DND-41 (cell line): ENCODE measurements around the gene GMPPB.

Experiments used
- ATAC-seq: fragments of 200-7000 bp; cut with Tn5 transposase; 3 replicates; pipeline ENCODE4 v1.9.1; 2021; ENCODE audit warnings: low read depth; ENCODE audit not compliant: insufficient read depth
- DNase-seq: peaks from one replicate; pipeline ENCODE4 v3.0.0-alpha.2; 2020
- H2AFZ ChIP-seq: 2 replicates; pipeline ENCODE4 v1.6.0; 2012; ENCODE audit warnings: low read depth, low read length
- H3K27ac ChIP-seq: 2 replicates; pipeline ENCODE4 v1.5.1; 2012; ENCODE audit warnings: low read length, inconsistent platforms
- H3K27me3 ChIP-seq: fragments of 200-600 bp; sonication (generic); 2 replicates; pipeline ENCODE4 v1.6.0; 2012; ENCODE audit warnings: low read length, mild to moderate bottlenecking, inconsistent platforms; ENCODE audit not compliant: insufficient read depth, poor library complexity
- H3K36me3 ChIP-seq: 2 replicates; pipeline ENCODE4 v1.5.1; 2012; ENCODE audit warnings: low read length, inconsistent platforms; ENCODE audit not compliant: insufficient read depth
- H3K4me1 ChIP-seq: 2 replicates; pipeline ENCODE4 v1.5.1; 2012; ENCODE audit warnings: mild to moderate bottlenecking, low read length; ENCODE audit not compliant: insufficient read depth
- H3K4me2 ChIP-seq: 2 replicates; pipeline ENCODE4 v1.6.0; 2012; ENCODE audit warnings: mild to moderate bottlenecking, moderate library complexity, low read length, inconsistent platforms; ENCODE audit not compliant: insufficient read depth
- H3K4me3 ChIP-seq, 2 experiments: fragments of 200-600 bp in 1 of 2; shearing (Covaris generic) in 1 of 2; 2 replicates each; pipeline ENCODE4 v1.5.1; 2012 to 2016; ENCODE audit warnings: inconsistent platforms in 2 of 2, low read length in 2 of 2, mild to moderate bottlenecking in 2 of 2, low read depth in 1 of 2, moderate library complexity in 1 of 2
- H3K79me2 ChIP-seq: 2 replicates; pipeline ENCODE4 v1.6.0; 2012; ENCODE audit warnings: low read length, inconsistent platforms; ENCODE audit not compliant: insufficient read depth
- H3K9ac ChIP-seq: 2 replicates; pipeline ENCODE4 v1.6.0; 2012; ENCODE audit warnings: low read depth, mild to moderate bottlenecking, inconsistent platforms, low read length, moderate library complexity
- H3K9me3 ChIP-seq: 2 replicates; pipeline ENCODE4 v1.5.1; 2012; ENCODE audit warnings: low read length, moderate library complexity, mild to moderate bottlenecking, inconsistent platforms; ENCODE audit not compliant: insufficient read depth, severe bottlenecking
- H4K20me1 ChIP-seq: 2 replicates; pipeline ENCODE4 v1.6.0; 2012; ENCODE audit warnings: low read length; ENCODE audit not compliant: insufficient read depth
- EZH2 ChIP-seq: IDR thresholded peaks from 3 replicates; pipeline ENCODE4 v1.6.1; 2012; ENCODE audit warnings: borderline replicate concordance, low read depth, mild to moderate bottlenecking, moderate library complexity, low read length, inconsistent platforms; ENCODE audit not compliant: severe bottlenecking
- TF ChIP-seq, protein P1 (sequence below): IDR thresholded peaks from 2 replicates; pipeline ENCODE4 v1.5.1; 2012; ENCODE audit warnings: borderline replicate concordance, low read length, moderate library complexity, mild to moderate bottlenecking; ENCODE audit not compliant: poor library complexity, severe bottlenecking; ENCODE audit errors: extremely low read depth

Gene GMPPB

DNA sequence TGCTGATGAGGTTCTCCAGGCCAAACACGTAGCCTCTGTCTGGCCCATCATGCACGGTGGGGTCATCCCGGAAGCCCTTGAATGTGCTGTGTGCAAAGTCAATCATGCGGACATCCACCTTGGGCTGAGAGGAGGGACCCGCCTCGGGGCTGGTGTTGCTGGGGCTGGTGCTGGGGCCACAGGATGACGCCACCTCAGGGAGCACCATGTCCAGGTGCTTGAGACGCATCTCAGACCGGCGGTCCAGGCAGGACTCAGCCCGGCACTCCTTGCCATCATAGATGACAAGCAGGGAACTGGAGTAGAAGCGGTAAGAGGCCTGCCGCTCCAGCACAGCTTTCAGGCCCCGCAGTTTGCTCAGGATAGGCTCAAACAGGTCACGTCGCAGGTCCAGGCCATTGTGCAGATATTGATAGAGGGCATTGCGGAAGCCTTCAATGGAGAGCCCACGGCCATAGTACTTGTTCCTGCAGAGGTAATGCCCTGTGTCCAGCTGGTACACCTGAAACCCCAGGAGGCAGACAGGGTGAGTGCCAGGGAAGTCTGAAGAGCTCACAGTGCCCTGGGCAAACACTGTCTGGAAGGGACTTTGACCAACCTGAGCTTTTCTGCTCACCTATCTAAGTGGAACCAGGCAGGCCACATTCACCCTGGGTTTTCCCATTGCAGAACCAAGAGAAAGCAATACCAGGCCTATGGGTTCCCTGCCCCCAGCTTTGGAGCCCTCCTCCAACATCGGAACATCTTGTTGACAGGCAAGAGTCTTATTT, 3.6 kb upstream of the GMPPB start:
- Histone ChIP-seq H3K27ac (no peak overlapping the region), H3K4me3 (no peak overlapping the region), H2AFZ (no peak overlapping the region), H3K9ac (no peak overlapping the region), H3K36me3 (peaks cover 54% of the 10 kb centered on the region), H4K20me1 (peaks cover 12% of the 10 kb centered on the region), H3K9me3 (no peaks in the 10 kb centered on the region), H3K27me3 (no peaks in the 10 kb centered on the region), H3K4me2 (no peak overlapping the region), H3K79me2 (peaks cover 18% of the 10 kb centered on the region), H3K4me1 (peaks cover 24% of the 10 kb centered on the region)
- ATAC-seq (no peak), DNase-seq (no peak)
- TF ChIP-seq, protein P1, sequence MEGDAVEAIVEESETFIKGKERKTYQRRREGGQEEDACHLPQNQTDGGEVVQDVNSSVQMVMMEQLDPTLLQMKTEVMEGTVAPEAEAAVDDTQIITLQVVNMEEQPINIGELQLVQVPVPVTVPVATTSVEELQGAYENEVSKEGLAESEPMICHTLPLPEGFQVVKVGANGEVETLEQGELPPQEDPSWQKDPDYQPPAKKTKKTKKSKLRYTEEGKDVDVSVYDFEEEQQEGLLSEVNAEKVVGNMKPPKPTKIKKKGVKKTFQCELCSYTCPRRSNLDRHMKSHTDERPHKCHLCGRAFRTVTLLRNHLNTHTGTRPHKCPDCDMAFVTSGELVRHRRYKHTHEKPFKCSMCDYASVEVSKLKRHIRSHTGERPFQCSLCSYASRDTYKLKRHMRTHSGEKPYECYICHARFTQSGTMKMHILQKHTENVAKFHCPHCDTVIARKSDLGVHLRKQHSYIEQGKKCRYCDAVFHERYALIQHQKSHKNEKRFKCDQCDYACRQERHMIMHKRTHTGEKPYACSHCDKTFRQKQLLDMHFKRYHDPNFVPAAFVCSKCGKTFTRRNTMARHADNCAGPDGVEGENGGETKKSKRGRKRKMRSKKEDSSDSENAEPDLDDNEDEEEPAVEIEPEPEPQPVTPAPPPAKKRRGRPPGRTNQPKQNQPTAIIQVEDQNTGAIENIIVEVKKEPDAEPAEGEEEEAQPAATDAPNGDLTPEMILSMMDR, result no peak

DNA sequence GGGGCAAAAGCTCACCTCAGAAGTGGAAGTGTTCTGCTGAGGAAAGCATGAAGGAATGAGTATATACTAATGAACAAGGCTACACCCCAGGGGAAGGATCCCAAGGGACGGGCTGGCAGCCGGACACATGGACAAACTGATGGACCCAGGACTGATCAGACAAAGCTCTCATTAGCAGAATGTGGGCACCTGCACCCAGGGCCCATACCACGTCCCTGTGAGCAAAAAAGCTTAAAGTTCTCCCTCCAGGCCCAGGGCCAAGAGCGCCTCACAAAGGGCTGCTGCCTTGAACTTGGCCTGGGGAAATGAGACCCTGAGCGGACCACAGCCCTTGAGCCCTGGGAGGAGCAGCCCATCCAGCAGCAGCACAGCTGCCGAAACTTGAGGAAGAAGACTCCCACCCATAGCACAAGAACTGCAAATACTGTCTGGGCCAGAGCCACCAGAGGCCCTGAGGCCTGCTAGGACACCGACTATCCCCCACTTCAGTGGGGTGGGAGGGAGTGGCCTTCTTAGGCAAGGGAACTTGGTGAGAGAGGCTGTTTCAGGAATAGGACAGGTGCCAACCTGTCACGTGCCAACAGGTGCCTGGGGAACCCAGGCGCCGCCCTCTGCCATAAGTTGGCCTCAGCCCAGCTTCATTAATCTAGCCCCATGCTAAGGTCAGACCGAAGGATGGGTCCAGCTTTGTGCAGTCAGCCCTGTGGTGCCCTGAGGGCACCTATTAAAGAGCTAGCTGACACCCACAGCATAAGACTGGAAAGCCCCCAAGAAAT, 2.3 kb upstream of the GMPPB start:
- no peaks in the 10 kb centered on the region for H3K27me3 ChIP-seq
- peaks cover 32% of the 10 kb centered on the region for H3K4me1 ChIP-seq
- peaks cover 29% of the 10 kb centered on the region for H3K79me2 ChIP-seq
- H3K9ac ChIP-seq, result no peak overlapping the region
- H3K4me3 ChIP-seq, result no peak overlapping the region
- peak; percentile 3 for DNase-seq
- no peak overlapping the region for H3K4me2 ChIP-seq
- no peak overlapping the region for H3K27ac ChIP-seq
- H3K36me3 ChIP-seq, result peaks cover 56% of the 10 kb centered on the region
- H3K9me3 ChIP-seq, result no peaks in the 10 kb centered on the region
- H2AFZ ChIP-seq, result no peak overlapping the region
- no peak for ATAC-seq
- H4K20me1 ChIP-seq, result peaks cover 24% of the 10 kb centered on the region
- TF ChIP-seq, protein P1, result no peak
- TF ChIP-seq EZH2, result no peak

DNA sequence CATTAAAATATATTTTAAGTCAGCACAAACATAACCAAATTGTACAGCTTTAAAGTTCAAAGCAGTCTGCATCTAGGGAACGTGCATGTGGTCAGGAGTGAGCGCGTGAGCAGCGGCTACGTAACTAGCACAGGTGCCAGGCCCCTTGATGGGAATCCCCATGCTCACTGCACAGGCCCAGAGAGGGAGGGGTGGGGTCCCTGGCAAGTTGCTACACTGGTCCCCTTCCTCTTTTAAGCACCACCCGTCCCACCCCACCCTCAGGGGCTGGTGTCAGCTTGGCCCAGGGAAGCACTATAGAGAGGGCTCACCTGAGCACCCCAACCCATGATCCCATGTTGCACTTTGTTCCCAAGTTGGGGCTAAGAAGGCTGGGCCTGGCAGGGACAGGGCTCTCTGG, 835 bp upstream of the GMPPB start:
- H3K79me2 ChIP-seq, result peaks cover 32% of the 10 kb centered on the region
- ATAC-seq (no peak), DNase-seq (peak; percentile 37)
- peaks cover 45% of the 10 kb centered on the region for H3K4me1 ChIP-seq
- H2AFZ ChIP-seq, result peak overlapping the region; percentile 82
- H3K4me2 ChIP-seq, result peak overlapping the region; percentile 98
- H3K36me3 ChIP-seq, result peaks cover 53% of the 10 kb centered on the region
- no peaks in the 10 kb centered on the region for H3K27me3 ChIP-seq
- no peak for TF ChIP-seq EZH2
- TF ChIP-seq, protein P1, result no peak
- H3K9ac ChIP-seq, result peak overlapping the region; percentile 96
- H3K4me3 ChIP-seq, result peak overlapping the region; percentile 91 to 94; a peak in 3 of 4 replicates
- H4K20me1 ChIP-seq, result peaks cover 32% of the 10 kb centered on the region
- peak overlapping the region; percentile 88 for H3K27ac ChIP-seq
- H3K9me3 ChIP-seq, result no peaks in the 10 kb centered on the region
